ENCODE measurements around the gene RAB40C.

RAB40C gene

GRCh38 chr16:589658-590187 lies at the start of gene RAB40C:
Gene RAB40C (plus strand): TSS chr16:590066. CDS start chr16:590292, 226 bp downstream.
- DNase-seq (ENCODE audit: low spot score), result peak; percentile 100

- no peak for DNase-seq (ENCODE audit: low spot score)
Measured at GRCh38 chr16:540645-541340, 49.1 kb upstream of the RAB40C start.

DNA sequence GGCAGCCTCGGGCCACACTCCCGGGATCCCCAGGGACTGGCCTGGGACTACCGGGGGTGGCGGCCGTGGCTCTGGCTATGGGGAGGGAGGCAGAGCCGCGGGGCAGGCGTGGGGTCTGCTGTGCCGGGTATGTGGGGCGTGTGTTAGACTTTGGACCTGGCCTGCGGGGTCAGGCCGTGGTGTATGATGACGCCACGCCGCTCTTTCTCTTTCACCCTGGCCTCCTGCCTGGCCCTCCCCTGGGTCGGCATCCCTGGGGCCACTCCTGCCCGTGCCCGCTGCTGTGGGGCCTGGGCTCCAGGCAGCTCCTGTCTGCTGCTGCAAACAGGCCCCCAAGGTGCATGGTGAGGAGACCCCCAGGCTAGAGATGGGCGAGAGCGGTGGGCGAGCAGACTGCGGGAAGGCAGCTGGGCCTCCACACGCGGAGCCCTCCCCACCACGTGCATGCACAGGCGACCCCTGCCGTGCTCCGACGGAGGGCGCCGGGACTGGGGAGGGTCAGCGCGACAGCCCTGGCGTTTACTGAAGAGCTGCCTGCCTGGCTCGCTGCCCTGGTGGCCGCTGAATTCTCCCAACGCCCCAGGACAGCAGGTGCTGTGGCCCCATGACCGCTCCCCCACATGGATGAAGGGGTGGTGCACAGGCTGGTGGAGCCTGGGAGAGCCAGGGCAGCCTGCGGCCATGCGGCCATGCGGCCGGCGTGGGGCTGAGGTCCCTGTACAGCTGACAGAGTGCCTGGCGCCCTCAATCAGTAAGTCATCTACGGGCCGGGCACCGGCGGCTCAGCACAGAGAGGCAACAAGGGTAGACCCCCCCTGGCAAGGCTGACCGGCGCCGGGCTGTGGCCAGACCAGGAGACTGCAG lies 46.3 kb upstream of the RAB40C start:
- DNase-seq (ENCODE audit: low spot score), result no peak

DNA sequence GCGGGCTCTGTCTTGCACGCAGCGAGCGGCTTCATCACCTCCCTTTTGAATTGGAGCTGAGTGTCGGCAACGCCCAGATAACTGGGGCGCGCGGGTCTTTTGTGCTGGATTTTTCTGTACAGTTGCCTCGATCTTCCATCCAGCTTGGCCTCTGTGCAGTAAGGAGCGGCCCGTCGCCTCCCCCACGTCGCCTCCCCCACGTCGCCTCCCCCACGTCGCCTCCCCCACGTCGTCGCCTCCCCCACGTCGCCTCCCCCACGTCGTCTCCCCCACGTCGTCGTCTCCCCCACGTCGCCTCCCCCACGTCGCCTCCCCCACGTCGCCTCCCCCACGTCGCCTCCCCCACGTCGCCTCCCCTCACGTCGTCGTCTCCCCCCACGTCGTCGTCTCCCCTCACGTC lies 45.3 kb upstream of the RAB40C start:
- no peak for DNase-seq (ENCODE audit: low spot score)

- DNase-seq (ENCODE audit: low spot score), result no peak
Measured at GRCh38 chr16:546909-547770, 42.7 kb upstream of the RAB40C start.

GRCh38 chr16:548586-548985 lies 41.3 kb upstream of the RAB40C start:
- DNase-seq (ENCODE audit: low spot score), result no peak

- no peak for DNase-seq (ENCODE audit: low spot score)
Measured at GRCh38 chr16:549544-550263, 40.2 kb upstream of the RAB40C start.

GRCh38 chr16:551210-551609 lies 38.7 kb upstream of the RAB40C start:
- DNase-seq (ENCODE audit: low spot score), result no peak

- DNase-seq (ENCODE audit: low spot score), result no peak
Measured at GRCh38 chr16:552171-552570, 37.7 kb upstream of the RAB40C start.

GRCh38 chr16:553601-554296 lies 36.1 kb upstream of the RAB40C start:
- DNase-seq (ENCODE audit: low spot score), result no peak

GRCh38 chr16:554297-554621 lies 35.6 kb upstream of the RAB40C start:
- DNase-seq (ENCODE audit: low spot score), result no peak

- DNase-seq (ENCODE audit: low spot score), result no peak
Measured at GRCh38 chr16:554640-555365, 35.1 kb upstream of the RAB40C start.

DNA sequence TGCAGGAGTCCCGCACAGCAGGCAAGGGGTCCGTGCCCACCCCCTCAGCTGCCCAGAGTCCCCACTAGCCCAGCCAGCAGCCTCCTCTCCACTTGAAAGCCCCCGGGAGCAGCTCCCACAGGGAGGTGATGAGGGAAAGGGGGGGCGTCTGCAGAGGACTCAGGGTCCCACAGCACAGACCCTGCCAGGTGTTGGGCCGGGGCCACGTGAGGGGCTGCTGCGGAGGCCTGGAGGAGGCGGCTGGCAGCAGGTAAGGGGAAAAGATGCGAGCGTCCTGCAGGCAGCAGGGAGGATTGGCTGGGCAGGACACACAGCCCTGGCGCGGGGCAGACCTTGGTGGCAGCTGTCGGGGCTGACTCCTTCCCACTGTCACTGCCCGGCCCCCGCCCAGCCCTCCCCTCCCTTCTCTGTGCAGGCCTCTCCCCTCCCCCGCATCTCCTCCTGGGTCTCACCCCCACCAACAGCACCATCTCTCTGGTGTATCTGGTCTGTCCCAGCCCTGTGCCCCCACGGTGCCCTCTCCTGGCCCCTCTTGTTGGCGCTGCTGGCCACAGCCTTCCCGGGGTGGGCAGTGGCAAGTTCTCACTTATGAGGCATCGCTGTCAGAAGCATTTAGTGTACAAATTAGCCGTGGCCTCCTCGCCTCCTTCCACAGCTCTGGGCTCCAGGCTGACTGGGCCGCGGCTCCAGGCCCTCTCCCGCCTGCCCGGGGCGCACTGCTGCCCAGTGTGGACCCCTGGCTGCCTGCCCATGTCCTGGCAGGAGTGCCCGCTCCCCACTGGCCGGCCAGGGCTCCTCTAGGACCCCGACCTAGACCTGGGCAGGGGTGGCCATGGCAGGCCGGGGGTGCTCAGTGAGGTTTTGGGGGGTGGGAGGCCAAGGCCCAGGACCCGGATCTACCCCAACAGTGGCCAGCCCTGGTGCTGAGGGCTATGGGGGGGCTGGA lies 34.1 kb upstream of the RAB40C start:
- DNase-seq (ENCODE audit: low spot score), result no peak

- no peak for DNase-seq (ENCODE audit: low spot score)
Measured at GRCh38 chr16:556474-557173, 33.2 kb upstream of the RAB40C start.

GRCh38 chr16:557463-558297 lies 32.2 kb upstream of the RAB40C start:
- DNase-seq (ENCODE audit: low spot score), result no peak

- no peak for DNase-seq (ENCODE audit: low spot score)
Measured at GRCh38 chr16:558298-559020, 31.4 kb upstream of the RAB40C start.

- no peak for DNase-seq (ENCODE audit: low spot score)
Measured at GRCh38 chr16:559021-559380, 30.9 kb upstream of the RAB40C start.
